NCI-H2227 (cell line): Measurements from ENCODE around the gene TTC9B.
"Not testable (repeated sequence)": the region's sequence is repeated elsewhere in the genome, so short reads cannot be mapped to it uniquely, and the experiment has no call there.

Source experiments
- DNase-seq: peaks from one replicate; lab custom pipeline; 2025; ENCODE audit not compliant: unreplicated experiment; lab: John Stamatoyannopoulos, UW

TTC9B gene

GRCh38 chr19:40233811-40234389, 15.7 kb upstream of the TTC9B start:
- no peak for DNase-seq

GRCh38 chr19:40232949-40233810, 15.0 kb upstream of the TTC9B start:
- no peak for DNase-seq

DNA sequence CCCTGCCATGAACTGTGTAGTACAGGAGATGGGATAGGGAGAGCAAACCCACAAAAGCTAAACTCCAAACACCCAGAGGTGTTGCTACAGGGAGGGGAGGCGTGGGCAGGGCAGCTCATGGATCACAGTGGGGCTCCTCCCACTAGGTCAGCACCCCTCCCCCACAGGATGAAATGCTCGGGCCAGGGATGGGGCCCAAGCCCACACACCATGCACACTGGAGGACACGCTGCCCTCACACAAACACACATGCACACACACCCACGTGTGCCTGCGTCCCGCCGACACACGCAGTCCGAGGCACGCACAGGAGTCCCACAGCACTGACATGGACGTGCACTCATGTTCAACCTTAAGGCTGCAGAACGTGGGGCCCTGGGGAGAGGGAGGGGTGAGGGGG, 14.3 kb upstream of the TTC9B start:
- DNase-seq = peak; percentile 49

- DNase-seq = peak; percentile 50
These were observed 13.6 kb upstream of the TTC9B start for GRCh38 chr19:40231544-40232424.

GRCh38 chr19:40231057-40231456, 12.9 kb upstream of the TTC9B start:
- no peak for DNase-seq

GRCh38 chr19:40229926-40230417, 11.8 kb upstream of the TTC9B start:
- DNase-seq = no peak

DNA sequence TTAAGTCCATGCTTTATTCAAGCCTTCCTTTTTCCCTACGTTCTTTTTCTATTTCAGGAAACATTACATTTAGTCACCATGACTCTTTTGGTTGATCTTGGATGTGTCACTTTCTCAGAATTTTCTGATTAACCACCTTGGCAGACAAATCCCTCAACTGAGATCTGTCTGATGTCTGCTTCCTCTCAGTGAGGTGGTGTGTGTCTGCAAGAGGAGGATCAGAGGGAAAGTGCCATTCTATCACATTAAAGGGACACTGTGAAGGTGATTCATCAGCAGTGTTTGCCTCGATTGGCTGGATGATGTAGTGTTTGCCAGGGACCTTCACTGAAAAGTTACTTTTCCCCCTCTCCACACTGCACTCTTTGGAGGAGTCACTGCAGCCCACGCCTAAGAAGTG, 11.3 kb upstream of the TTC9B start:
- no peak for DNase-seq

GRCh38 chr19:40228863-40229262, 10.7 kb upstream of the TTC9B start:
- DNase-seq = no peak

- no peak for DNase-seq
These were observed 10.2 kb upstream of the TTC9B start for GRCh38 chr19:40228346-40228745.

- DNase-seq = no peak
These were observed 7.5 kb upstream of the TTC9B start for GRCh38 chr19:40225440-40226305.

- no peak for DNase-seq
These were observed 6.4 kb upstream of the TTC9B start for GRCh38 chr19:40224342-40225150.

DNA sequence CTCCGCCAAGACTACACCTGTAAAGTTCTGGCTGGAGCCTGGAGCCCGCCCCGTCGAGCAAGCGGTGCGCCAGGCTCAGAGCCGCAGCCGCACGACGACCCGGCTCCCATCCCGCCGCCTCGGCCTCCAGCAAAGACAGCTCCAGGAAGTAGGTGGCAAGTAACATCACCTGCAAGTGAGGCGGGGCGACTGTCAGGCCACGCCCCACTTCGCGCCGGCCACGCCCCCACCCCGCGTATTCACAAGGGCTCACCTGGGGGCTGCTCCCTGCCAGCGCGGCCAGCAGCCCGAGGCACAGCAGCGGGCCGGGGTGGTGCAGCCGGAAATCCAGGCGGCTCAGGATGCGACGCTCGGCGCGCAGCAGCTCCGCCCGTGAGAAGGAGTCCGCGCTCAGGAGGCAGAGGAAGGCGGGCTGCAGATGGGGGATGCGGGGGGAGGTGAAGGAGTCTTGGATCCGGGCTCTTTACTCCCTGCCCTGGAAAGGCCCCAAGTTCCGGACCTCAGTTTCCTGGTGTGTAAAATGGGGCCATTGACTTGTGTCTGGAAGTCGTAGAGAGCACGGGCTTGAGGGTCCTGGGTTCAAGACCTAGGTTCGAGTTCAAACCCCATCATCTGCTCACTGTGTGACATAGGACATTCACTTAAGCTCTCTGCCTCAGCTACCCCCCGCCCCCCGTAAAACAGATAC, 5.1 kb upstream of the TTC9B start:
- no peak for DNase-seq

DNA sequence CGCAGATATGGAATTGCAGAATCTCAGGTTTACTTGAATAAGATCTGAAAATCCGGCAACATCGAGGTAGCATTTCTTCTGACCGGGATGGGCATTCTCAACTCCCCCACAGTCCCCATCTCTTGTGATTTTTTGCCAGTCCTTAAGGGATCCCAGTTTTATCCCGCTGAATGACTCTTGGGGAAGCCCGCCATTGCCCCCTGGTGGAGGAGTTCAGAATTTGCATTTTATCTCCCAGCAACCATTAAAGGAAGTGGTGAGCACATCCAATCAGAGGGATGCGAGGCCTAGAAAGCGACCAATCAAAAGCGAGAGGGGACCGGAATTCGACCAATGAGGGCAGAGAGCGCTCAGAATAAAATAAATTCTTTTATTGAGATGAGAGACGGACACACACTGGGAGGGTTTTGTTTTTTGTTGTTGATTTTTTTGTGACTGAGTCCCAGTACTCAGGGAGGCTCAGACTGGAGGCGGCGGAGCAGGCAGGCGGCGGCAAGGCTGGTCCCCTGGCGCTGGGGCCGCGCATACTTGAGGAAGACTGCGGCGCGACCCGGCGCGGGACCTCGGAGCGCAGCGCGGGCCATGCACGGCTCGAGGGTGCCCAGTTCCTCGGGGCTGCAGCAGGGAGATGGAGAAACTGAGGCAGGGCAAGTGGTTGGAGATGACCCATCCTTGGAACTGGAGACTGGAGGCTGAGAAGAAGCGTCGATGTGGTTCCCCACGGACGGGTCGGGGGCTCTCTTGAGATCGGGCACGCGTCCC, 3.9 kb upstream of the TTC9B start:
- DNase-seq = peak; percentile 94

- no peak for DNase-seq
These were observed 2.5 kb upstream of the TTC9B start for GRCh38 chr19:40220674-40221073.

GRCh38 chr19:40219721-40220276, 1.6 kb upstream of the TTC9B start:
- peak; percentile 70 for DNase-seq

DNA sequence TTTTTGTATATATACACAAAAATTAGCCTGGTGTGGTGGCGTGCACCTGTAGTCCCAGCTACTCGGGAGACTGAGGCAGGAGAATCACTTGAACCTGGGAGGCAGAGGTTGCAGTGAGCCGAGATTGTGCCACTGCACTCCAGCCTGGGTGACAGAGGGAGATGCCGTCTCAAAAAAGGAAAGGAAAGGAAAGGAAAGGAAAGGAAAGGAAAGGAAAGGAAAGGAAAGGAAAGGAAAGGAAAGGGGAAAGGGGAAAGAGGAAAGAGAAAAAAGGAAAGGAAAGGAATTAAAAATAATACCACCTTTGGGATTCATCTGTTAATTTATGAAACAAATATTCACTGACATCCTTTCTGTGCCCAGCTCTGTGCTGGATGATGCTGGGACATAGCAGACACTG, 845 bp upstream of the TTC9B start:
- not testable (repeated sequence) for DNase-seq

GRCh38 chr19:40217027-40217810, 965 bp downstream of the TTC9B start:
- peak; percentile 89 for DNase-seq

DNA sequence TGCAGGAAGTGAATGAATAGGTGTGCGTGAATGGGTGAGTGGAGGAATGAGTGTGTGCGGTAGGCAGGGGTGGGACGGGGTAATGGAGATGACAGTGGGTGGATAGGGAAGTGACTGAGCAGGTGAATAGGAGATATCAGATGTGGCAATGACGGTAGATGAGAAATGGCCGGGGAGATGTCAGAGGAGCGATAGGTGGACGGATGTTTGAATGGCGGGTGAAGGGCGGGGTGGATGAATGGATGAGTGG, 1.5 kb downstream of the TTC9B start:
- DNase-seq = no peak
